DMS53 treated with DMSO at 0.1 percent for 48 hours (cell line): ENCODE results near the gene TRAF3.

Experiments
- DNase-seq: peaks from one replicate; lab custom pipeline; 2025; ENCODE audit not compliant: unreplicated experiment; lab: John Stamatoyannopoulos, UW

Gene TRAF3

DNA sequence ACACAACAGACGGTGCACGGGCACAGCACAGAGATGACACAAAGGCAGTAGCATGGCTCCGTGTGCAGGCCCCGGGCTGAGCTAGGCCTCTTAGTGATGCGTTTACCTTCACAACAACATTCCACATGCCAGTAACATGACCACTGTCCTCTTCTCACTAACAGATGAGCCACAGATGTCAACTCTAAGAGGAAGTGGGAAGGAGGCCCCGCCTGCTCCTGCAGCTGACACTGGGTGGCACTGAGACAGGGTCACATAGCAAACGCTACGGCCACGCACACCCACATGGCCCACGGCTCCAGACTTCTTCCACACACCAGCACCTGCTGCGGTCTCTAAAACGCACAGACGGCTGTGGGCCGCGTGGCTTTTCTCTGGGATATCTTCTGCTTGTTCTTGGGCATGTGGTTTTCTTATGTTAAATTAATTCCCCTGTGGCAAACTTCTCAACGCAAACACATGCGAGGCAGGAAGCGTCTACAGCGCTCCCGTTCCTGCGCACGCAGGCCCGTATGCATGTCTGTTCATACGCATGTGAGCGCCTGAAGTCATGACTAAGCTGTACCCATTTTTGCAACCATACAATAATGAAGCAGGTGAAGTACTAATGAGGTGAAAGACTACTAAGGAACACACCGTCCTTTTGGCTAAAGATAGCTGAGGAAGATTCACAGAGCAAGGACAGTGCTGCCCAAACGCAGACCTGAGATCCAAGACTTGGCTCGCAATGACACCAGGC, 172.0 kb downstream of the TRAF3 start:
- DNase-seq = no peak

DNA sequence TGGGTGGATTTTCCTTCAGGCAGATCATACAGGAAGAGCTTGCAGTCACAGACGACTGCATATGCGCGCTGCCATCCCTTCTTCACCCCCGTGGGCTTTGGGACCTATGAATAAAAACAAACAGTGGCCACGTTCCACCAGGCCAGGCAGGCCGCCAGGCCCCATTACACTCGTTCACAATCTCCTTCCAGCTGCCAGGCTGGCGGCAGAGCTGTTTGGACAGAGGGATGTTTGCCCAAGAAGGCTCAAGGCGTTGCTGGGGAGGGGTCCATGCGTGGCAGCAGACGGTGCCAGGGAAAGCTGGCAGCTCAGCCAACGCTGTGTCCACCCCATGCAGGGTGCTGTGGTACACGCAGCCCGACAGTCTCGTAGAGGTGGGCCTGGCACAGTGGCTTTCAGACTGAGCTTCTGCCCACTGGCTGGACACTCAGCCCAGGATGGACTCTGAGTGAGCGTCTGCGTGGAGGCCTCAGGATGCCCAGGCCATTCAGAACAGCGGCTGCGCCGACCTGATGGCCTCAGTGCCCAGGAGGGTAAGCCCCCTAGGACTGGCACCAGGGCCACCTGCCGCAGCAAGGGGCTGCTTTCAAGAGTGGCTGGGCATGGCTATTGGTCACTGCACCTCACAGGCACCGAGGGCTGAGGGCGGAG, 172.7 kb downstream of the TRAF3 start:
- no peak for DNase-seq

DNA sequence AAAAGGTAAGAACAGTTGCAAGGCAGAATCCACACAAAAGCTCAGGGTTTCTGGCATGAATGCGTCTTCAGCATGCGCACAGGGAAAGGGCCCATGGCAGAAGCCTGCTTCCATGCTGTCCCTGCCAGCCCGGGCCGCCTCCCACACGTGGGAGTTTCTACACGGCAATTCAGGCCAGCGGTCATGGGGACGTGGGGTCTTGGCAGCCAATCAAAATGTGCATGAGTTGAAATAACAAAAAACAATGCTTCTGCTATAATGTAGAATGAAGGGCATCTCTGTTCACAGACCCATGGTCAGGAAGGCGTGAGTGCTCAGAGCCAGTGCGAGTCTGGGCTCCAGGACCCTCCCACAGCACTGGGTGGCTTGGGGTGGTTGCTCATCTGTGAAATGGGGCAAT, 173.8 kb downstream of the TRAF3 start:
- no peak for DNase-seq

DNA sequence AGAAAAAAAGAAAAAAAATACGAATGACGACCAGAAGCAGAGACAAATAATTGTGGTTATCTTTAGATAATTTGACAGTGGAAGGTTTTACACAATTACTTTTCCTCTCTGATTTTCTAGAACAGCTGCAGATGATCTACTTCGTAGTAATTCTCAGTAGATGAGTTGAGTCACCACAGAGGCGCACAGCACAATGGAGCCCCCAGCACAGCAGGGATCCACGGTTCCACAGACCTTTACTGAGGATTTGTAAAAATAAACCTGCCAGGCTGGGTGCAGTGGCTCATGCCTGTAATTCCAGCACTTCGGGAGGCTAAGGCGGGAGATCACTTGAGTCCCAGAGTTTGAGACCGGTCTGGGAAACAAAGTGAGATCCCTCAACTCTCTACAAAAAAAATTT, 174.6 kb downstream of the TRAF3 start:
- DNase-seq = no peak

- no peak for DNase-seq
Measured at GRCh38 chr14:102952276-102952675, 175.0 kb downstream of the TRAF3 start.

- no peak for DNase-seq
Measured at GRCh38 chr14:102953100-102953499, 175.9 kb downstream of the TRAF3 start.

DNA sequence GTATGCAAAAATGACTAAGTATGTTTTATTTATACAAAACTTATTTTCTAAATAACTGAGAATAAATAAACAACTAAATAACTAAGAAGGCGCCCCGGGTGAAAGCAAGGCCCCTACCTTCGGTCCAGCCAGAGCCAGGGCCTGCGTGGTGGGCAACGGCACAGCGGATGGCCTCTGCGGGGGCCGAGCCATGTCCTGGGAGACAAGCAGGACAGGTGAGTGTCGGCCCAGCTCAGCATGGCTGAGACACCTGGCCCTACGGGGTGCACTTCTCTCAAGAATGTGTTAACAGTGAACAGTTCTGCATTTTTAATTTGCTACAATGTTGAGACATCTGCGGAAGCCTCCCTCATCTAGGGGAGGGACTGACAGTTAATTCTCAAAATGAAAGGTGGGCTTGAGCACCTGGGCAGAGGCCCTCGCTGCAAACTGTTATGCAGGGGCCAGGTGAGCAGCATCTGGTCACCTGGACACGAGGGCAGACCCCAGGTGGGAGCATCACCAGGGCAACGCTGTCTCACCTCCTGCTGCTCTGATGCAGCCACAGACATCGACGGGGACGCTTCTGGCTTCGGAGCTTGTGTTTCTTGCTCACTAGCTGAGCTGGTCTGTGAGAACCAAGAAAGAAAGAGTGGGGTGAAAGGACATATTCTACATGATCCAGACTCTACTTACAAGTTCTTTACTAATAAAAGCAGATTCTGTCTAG, 177.0 kb downstream of the TRAF3 start:
- no peak for DNase-seq

- no peak for DNase-seq
Measured at GRCh38 chr14:102955636-102956408, 178.6 kb downstream of the TRAF3 start.

GRCh38 chr14:102957222-102957621, 180.0 kb downstream of the TRAF3 start:
- DNase-seq = no peak

- DNase-seq = no peak
Measured at GRCh38 chr14:102958461-102958860, 181.2 kb downstream of the TRAF3 start.
